Astrocyte (in vitro differentiated cells and primary cell): ENCODE measurements around the gene APOBEC3B.

Source experiments
- CTCF ChIP-seq: IDR thresholded peaks from 2 replicates; pipeline ENCODE4 v1.5.1; 2011; ENCODE audit warnings: low read depth, mild to moderate bottlenecking, inconsistent platforms, low read length, moderate library complexity; ENCODE audit not compliant: insufficient read depth
- EZH2 ChIP-seq: IDR thresholded peaks from 2 replicates; pipeline ENCODE4 v1.6.1; 2012; ENCODE audit warnings: mild to moderate bottlenecking, low read length, inconsistent platforms; ENCODE audit not compliant: insufficient read depth

GRCh38 chr22:38943882-38944281 lies 38.3 kb upstream of the APOBEC3B start:
- TF ChIP-seq EZH2: no peak
- no peak for TF ChIP-seq CTCF
